Activated CD8-positive, alpha-beta memory T cell treated with anti-CD3 and anti-CD28 coated beads for 48 hours (primary cell): Measurements from ENCODE around the gene ARID1A.

Experiments used
- DNase-seq, 3 experiments: peaks; one replicate each; pipeline ENCODE4 v3.0.0-alpha.2; 2020; ENCODE audit warnings: low read depth in 2 of 3, low spot score in 2 of 3

ARID1A gene

DNA sequence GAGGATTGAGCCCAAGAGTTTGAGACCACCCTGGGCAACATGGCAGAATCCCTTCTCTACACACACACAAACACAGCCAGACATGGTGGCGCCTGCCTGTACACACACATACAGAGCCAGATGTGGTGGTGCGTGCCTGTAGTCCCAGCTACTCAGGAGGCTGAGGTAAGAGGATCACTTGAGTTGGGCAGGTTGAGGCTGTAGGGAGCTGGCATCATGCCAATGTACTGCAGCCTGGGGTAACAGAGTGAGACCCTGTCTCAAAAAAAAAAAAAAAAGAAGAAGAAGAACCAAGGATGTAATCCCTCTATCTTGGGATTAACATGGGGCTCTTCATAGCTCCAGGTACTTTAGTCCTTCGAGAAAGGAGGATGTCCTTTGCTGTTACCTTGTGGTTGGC lies 62.5 kb downstream of the ARID1A start:
- DNase-seq = no peak

DNA sequence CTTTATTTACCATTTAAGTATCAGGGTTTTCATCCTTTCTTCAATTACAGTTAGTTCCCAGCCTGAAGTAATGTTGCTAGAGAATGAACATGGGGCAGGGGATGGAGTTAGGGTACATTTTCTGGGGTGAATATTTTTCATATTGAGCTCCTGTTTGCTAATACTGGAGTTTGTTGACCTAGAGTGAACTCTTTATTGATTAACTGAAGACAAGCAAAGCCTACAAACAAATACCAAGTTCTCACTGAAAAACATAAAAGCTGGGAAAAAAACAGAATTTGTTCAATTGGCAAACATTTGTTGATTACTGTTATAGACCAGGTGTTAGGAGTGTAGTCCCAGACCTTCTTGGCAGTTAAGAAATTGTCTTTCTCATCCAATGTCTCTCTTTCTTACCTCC lies 63.7 kb downstream of the ARID1A start:
- no peak for DNase-seq

DNA sequence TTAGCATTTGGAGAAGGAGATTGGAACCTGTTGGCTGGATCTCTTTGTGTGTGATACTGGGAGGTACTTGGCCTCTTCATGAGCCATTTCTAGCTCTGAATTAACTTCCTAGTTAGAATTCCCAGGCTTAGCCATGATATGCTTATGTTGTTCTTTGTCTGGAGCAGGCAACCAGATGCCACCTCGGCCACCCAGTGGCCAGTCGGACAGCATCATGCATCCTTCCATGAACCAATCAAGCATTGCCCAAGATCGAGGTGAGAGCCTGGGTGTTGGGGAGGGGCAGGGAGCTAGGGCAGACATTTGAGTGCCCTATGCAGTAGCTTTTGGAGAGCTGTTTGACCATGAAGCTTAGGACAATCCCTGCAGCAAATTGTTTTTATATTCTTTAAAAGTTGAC lies 65.4 kb downstream of the ARID1A start:
- no peak for DNase-seq

DNA sequence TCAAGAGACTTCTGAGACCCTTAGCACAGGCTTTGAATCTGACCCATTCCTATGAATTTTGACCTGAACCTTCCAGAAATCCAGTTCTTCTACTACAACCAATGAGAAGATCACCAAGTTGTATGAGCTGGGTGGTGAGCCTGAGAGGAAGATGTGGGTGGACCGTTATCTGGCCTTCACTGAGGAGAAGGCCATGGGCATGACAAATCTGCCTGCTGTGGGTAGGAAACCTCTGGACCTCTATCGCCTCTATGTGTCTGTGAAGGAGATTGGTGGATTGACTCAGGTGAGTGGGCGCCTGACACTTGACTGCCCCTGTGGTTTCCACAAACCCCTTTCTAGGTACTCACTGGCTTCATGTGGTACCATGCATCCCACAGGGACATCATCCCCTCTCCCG lies 71.9 kb downstream of the ARID1A start:
- DNase-seq = no peak

DNA sequence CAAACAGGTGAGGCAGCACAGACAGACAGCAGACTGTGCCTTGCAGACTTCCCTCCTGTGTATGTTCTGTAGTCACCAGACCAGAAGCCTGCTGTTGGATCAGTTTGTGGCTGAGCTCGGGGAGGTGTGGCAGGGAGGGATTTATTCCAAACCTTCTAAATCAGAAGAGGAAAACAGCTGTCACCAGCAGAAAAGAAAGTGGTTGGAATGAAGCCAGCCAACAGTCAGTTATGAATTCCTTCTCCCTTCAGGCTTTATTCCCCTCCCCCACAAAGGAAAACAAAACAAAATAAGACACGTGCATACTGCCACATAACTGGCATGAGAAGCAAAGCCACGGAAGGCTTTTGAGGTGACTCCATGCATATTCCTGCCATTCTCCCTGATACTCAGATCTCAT lies 72.9 kb downstream of the ARID1A start:
- no peak for DNase-seq

DNA sequence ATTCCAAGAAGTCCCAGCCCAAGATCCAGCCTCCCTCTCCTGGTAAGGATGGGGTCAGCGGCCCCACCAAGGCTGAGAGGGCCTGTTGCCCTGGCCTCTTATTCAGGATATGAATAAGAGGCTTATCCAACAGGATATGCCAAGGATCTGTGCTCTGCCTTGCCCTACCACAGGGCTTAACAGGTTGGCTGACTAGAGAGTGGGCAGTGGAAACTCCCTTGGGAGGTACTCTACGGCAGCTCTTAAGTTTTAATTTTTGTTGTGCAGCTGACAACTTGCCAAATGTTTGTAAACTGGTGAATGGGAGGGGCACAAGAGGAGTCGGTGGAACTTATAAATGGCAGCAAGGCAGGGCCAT lies 75.4 kb downstream of the ARID1A start:
- no peak for DNase-seq

DNA sequence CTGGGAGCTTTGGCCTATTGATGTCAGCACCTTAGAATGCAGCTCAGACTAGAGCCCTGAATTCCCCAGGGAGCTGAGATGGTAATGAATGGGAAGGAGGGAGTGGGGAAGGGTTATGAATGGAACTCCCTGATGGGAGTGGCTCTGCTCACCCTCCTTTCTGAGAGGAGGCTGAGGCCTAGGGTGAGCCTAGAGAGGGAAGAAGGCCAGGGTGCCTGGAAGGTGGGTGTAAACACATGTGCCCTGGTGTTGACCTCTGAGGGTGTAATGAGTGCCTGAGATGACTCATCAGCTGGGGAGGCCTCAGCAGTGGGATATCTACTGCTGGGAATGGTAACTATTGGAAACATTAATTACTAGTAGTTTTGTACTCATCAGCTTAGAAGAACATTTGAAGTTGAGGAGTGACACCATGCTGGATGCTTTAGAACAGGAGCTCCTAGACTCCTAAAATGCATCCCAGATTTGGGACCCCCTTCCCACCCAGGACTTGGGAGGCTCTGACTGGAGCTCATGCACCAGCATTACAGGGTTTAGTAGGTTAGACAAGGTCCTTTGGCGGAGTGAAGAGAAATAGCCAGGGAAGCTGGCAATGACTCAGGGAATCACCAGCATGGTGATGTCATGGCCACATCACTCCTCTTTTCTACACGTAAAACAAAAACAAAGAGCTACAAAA lies 76.0 kb downstream of the ARID1A start:
- no peak for DNase-seq

DNA sequence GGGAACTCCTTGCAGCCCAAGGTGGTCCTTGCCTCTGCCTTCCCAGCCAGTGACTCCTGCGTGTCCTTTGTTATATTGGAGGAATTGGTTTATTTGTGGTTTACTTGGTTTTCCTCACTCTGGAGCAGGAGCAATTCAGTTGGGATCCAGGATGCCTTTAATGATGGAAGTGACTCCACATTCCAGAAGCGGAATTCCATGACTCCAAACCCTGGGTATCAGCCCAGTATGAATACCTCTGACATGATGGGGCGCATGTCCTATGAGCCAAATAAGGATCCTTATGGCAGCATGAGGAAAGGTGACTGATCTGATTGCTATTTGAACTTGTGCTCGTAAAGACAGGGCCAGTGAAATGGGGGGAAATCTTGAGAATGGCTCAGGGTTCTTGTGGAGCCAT lies 76.9 kb downstream of the ARID1A start:
- DNase-seq = no peak

DNA sequence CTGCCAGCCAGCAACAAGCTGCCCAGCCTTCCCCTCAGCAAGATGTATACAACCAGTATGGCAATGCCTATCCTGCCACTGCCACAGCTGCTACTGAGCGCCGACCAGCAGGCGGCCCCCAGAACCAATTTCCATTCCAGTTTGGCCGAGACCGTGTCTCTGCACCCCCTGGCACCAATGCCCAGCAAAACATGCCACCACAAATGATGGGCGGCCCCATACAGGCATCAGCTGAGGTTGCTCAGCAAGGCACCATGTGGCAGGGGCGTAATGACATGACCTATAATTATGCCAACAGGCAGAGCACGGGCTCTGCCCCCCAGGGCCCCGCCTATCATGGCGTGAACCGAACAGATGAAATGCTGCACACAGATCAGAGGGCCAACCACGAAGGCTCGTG lies 78.6 kb downstream of the ARID1A start:
- no peak for DNase-seq

DNA sequence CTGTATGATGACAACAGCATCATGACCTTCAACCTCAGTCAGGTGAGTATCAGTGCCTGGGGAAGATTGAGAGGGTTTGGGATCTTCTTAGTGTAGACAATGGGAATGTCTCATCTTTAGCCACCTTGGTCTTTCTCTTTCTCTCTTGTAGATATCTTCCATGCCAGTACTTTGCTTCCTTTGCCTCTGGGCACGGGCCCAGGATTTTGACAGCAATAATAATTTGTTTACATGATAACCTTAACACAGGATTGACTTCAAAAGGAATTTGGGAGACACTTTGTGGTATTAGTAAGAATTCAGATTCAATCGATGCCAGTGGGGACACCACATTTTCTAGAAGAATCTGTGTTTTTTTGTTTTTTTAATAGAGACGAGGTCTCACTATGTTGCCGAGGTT lies 79.9 kb downstream of the ARID1A start:
- no peak for DNase-seq

DNA sequence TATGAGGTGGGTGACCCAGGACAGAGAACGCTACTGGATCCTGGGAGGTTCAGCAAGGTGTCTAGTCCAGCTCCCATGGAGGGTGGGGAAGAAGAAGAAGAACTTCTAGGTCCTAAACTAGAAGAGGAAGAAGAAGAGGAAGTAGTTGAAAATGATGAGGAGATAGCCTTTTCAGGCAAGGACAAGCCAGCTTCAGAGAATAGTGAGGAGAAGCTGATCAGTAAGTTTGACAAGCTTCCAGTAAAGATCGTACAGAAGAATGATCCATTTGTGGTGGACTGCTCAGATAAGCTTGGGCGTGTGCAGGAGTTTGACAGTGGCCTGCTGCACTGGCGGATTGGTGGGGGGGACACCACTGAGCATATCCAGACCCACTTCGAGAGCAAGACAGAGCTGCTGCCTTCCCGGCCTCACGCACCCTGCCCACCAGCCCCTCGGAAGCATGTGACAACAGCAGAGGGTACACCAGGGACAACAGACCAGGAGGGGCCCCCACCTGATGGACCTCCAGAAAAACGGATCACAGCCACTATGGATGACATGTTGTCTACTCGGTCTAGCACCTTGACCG lies 83.4 kb downstream of the ARID1A start:
- DNase-seq = no peak

DNA sequence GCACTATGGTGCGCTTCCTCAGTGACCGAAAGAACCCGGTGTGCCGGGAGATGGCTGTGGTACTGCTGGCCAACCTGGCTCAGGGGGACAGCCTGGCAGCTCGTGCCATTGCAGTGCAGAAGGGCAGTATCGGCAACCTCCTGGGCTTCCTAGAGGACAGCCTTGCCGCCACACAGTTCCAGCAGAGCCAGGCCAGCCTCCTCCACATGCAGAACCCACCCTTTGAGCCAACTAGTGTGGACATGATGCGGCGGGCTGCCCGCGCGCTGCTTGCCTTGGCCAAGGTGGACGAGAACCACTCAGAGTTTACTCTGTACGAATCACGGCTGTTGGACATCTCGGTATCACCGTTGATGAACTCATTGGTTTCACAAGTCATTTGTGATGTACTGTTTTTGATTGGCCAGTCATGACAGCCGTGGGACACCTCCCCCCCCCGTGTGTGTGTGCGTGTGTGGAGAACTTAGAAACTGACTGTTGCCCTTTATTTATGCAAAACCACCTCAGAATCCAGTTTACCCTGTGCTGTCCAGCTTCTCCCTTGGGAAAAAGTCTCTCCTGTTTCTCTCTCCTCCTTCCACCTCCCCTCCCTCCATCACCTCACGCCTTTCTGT lies 84.6 kb downstream of the ARID1A start:
- DNase-seq = no peak

DNA sequence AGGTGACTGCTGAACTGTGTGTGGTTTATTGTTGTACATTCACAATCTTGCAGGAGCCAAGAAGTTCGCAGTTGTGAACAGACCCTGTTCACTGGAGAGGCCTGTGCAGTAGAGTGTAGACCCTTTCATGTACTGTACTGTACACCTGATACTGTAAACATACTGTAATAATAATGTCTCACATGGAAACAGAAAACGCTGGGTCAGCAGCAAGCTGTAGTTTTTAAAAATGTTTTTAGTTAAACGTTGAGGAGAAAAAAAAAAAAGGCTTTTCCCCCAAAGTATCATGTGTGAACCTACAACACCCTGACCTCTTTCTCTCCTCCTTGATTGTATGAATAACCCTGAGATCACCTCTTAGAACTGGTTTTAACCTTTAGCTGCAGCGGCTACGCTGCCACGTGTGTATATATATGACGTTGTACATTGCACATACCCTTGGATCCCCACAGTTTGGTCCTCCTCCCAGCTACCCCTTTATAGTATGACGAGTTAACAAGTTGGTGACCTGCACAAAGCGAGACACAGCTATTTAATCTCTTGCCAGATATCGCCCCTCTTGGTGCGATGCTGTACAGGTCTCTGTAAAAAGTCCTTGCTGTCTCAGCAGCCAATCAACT lies 85.5 kb downstream of the ARID1A start:
- DNase-seq = no peak

DNA sequence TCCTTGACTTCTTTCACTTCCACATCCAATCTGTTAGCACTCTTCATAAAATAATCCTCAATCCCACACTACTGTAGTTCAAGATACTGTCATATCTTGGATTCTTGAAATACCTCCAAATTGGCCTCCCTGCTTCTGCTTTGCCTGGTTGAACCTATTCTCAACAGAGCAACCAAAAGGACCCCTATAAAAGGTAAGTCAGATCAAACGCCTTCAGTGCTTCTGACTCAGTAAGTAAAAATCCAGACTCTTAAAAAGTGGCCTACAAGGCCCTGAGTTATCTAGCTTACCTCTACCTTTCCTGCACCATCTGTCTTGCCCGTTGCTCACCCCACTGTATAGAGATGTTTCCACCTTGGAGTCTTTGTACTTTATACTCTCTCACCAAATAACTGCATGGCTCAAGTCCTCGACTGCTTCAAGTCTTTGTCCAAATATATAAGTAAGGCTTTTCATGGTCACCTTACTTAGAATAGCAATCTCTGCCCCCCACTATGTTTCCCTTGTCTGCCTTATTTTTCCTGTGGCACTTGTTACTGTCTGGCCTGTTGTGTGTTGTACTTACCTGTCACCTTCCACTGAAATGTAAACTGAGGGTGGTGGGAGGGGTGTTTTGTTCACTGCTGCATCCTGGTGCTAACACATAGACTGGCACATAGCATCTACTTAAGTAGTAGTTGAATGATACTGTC lies 86.9 kb downstream of the ARID1A start:
- no peak for DNase-seq

DNA sequence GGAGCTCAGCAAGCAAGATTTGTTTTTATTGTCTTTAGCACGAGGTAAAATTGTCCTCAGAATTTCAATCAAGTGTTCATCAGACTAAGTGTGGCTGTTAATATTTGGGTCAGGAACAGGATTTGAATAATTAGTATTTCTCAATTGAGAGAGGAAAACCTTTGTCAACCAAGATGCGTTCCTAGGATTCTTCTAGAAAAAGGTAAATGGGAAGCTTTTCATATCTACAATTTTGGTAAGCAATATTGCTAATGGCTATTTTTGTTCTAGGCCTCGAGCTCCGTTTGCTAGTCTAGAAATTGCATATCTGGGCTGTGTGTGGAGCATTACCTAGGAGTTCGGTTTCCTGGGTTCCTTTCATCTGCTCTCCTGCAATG lies 87.8 kb downstream of the ARID1A start:
- no peak for DNase-seq

DNA sequence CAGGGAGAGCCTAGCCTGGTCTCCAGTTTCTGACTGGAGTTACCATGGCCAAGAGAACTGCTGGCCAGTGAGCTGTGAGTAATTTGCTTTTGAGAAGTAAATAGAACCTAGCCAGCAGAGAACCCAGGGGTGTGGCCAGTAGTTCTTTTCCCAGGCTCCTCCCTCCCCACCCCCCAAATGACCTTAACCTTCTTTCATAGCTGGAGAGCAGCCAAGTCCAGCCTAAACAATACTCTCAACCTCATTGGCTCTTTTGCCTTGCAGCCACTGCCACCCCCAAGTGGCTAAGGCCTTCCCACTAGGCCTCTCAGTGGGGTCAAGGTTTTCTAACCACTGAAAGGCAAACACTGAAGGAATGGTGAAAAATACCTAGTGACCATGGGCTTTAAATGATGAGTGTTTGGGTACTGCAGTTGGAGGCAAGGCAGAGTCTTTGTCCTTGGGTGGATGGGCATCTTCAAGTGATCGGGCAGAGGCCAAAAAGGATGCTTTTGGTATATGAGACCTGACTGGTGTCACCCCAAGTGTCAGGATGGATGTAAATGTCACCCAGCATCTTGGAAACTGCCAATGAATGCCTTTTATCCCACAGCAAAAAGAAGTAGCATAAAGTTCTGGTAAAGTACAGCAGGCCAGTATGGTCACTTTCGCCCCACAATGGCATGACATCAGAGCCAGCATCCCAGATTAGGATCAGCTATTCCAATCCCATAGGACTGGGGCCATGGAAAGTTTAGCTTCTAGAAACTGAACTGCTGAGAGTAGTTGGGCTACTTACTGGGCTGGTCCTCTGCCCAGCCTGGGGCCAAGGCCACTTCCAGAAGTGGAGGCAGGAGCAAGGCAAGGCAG lies 88.4 kb downstream of the ARID1A start:
- DNase-seq = no peak

DNA sequence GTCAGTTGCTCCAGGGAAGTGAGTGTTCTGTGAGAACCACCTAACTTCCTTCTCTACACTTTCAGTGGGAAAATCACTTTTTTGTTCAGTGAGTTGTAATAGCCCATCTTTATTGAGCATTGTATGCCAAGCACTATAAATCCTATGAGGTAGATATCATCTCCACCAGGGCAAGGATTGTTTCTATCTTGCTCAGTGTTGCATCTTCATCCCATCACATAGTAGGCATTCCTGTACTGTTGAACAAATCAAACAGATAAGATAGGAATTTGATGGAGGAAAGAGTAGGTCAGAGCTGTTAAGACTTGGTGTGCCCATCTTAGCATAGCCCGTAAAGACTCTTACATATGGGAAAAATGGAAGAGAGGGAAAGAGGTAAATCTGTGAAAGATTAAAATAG lies 89.1 kb downstream of the ARID1A start:
- no peak for DNase-seq

DNA sequence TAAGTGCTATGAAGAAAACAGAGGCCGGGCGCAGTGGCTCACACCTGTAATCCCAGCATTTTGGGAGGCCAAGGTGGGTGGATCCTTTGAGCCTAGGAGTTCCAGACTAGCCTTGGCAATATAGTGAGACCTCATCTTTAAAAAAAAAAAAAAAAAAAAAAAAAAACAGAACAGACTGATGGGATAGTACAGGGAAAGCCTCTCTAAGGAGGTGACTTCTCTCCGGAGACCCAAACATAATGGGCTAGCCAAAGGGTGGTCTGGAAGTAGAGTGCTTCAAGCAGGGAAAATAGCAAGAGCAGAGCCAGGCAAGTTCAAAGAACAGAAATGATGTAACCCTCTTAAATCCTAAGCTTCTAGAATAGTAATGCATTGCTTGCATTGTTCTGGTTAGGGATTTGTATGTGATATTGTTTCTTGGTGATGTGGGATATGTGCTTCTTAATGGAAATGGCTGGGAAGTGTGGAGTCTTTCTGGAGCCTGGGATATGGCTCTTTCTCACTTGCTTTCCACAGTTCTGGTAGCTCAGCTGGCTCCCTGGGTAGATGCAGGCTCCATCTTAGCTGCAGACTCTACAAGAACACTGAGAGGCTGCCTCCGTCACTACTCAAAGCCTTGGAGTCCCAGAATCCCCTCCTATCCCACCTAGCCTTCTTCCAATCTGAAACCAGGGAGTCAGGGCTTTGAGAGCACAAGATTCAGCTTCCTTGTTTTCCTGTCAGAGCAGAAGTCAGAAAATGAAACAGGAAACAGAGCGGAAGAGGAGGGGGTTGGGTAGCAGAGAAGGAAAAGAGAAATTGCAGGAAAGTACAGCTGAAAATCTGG lies 90.0 kb downstream of the ARID1A start:
- no peak for DNase-seq

DNA sequence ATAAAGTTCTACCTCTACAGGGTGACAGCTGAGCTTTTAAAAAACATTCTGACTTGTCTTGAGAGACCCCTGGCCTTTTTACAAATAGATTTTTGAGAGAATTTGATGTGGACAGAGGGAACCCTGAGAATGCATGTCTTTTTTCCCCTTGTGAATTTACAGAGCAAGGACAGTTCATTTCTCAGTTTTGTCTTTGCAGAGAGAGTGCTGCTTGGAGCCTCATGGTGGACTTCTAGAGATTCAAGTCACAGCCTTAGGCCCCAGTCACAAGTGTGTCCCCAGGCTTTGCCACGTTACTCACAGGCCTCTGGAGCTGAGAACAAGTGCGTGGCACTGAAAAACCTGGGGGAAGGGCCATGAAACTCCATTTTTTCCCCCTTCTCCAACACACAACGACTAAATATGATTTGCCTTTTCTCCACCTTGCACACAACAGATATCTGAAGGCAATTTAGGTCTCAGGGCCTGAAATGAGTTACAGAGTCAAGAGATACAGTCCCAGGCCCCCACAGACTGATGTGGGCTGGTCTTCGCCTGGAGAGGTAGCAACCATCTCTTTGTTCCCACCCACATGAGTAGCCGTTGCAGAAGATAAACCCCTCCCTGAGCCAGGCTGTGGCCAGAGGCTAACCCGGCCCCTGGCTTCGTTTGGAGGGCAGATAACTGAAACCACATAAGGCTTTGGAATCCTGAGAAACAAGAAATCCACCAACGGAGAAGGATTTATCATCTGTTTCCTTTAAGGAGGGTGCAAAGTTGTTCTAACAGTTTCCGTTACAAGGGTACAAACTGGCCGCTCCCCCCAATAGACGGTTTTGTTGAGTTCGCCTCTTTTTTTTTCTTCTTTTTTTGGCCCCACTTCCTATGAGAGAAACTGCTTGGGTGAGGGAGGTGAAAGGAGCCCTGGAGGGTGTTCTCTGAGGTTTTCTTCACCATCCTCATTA lies 90.9 kb downstream of the ARID1A start:
- peak in 2 of 3 experiments; percentile 22 to 23 for DNase-seq
